Duodenal mucosa (tissue), 2 donors: ENCODE results near the gene ZNF100.
"Not testable (repeated sequence)": the region's sequence is repeated elsewhere in the genome, so short reads cannot be mapped to it uniquely, and the experiment has no call there.

ENCODE experiments used
- H3K27ac ChIP-seq: one replicate; pipeline ENCODE4 v1.7.0; 2013; ENCODE audit warnings: low read depth, low read length
- H3K27me3 ChIP-seq, 2 donors: one replicate each; pipeline ENCODE4 v1.7.0; 2013; ENCODE audit warnings: low read length in 2 of 2, control low read depth in 1 of 2; ENCODE audit not compliant: insufficient read depth in 2 of 2, control insufficient read depth in 1 of 2
- H3K36me3 ChIP-seq, 2 donors: one replicate each; pipeline ENCODE4 v1.7.0; 2013; ENCODE audit warnings: low read length in 2 of 2, control low read depth in 1 of 2; ENCODE audit not compliant: insufficient read depth in 2 of 2, control insufficient read depth in 1 of 2
- H3K4me1 ChIP-seq, 2 donors: one replicate each; pipeline ENCODE4 v1.7.0; 2013; ENCODE audit warnings: low read length in 2 of 2, control low read depth in 1 of 2; ENCODE audit not compliant: insufficient read depth in 2 of 2, control insufficient read depth in 1 of 2
- H3K4me3 ChIP-seq, 2 donors: one replicate each; pipeline ENCODE4 v1.7.0; 2013; ENCODE audit warnings: low read length in 2 of 2, low read depth in 1 of 2
- H3K9ac ChIP-seq, 2 donors: one replicate each; pipeline ENCODE4 v1.7.0; 2013; ENCODE audit warnings: low read length in 2 of 2, low read depth in 1 of 2
- H3K9me3 ChIP-seq, 2 donors: one replicate each; pipeline ENCODE4 v1.7.0; 2013; ENCODE audit warnings: low read length in 2 of 2, control low read depth in 1 of 2; ENCODE audit not compliant: control insufficient read depth in 1 of 2

ZNF100 gene

GRCh38 chr19:21755555-21755954 lies 11.8 kb downstream of the ZNF100 start:
- H3K9ac ChIP-seq, H3K4me1 ChIP-seq, H3K27ac ChIP-seq, H3K4me3 ChIP-seq, H3K27me3 ChIP-seq: not testable (repeated sequence)
- Histone ChIP-seq H3K9me3 (peaks cover 2 to 14% of the 10 kb centered on the region in 2 donors), H3K36me3 (peaks cover 25 to 48% of the 10 kb centered on the region in 2 donors)

DNA sequence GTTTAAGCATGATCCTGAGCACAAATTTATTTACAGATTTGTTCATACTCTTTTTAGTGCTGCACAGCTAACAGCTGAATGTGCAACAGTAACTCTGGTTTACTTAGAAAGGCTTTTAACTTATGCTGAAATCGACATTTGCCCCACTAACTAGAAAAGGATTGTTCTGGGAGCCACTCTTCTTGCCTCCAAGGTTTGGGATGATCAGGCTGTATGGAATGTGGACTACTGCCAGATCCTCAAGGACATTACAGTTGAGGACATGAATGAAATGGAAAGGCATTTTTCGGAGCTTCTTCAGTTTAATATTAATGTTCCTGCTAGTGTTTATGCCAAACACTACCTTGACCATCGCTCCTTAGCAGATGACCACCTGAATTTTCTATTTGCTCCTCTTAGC lies 16.0 kb downstream of the ZNF100 start:
- Histone ChIP-seq H3K36me3 (peaks cover 11 to 42% of the 10 kb centered on the region in 2 donors), H3K4me3 (no peak overlapping the region), H3K27ac (no peak overlapping the region), H3K4me1 (no peaks in the 10 kb centered on the region), H3K27me3 (no peaks in the 10 kb centered on the region), H3K9me3 (peaks cover 12 to 23% of the 10 kb centered on the region in 2 donors), H3K9ac (no peak overlapping the region)

DNA sequence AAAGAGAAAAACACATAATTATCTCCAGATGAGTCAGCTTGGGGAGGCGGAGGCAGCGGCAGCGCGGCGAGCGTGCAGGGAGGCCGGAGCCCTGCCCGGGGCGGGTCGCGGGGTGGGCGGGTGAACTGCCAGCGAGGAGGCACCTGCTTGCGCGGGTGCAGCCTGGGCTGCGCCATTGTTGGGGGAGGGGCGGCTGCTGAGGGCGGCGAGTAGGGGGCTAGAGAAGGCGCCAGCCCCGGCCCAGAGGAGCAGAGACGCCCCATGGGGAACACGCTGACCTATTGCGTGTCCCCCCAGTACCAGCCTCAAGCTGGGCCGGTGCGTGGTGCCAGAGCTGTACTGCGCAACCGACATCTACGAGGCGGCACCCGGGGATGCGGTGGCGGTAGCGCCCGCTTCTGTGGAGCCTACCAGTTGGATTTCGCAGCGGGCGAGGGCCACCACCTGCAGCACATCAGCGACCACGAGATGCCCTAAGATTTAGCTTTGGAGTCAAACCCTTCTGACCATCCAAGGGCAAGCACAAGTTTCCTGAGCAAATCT lies 16.7 kb downstream of the ZNF100 start:
- Histone ChIP-seq H3K4me1 (no peaks in the 10 kb centered on the region), H3K36me3 (peaks cover 11 to 42% of the 10 kb centered on the region in 2 donors), H3K4me3 (no peak overlapping the region), H3K9ac (no peak overlapping the region), H3K27me3 (no peaks in the 10 kb centered on the region), H3K27ac (no peak overlapping the region), H3K9me3 (peaks cover 12 to 20% of the 10 kb centered on the region in 2 donors)

DNA sequence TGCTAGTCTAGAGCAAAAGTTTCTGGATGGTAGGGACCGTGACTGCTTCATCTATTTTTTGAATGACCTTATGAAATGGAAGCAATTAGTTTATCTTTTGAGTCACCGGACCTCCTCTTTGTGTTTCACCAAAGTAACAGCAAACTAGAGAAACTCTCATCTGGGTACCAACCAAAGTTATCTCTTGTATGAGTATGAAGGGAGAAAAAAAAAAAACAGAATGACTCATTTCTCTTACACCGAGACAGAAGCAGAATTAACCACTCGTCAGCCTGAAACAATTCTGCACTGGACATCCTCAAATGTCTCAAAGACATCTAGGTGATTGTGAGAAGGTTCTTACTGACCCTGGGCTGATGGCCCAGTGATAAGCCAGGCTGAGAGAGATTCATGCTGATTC lies 18.3 kb downstream of the ZNF100 start:
- H3K9me3 ChIP-seq: peaks cover 12 to 14% of the 10 kb centered on the region in 2 donors
- H3K27me3 ChIP-seq: no peaks in the 10 kb centered on the region
- H3K36me3 ChIP-seq: peaks cover 11 to 42% of the 10 kb centered on the region in 2 donors
- H3K27ac ChIP-seq: no peak overlapping the region
- no peak overlapping the region for H3K4me3 ChIP-seq
- H3K4me1 ChIP-seq: no peaks in the 10 kb centered on the region
- H3K9ac ChIP-seq: no peak overlapping the region

DNA sequence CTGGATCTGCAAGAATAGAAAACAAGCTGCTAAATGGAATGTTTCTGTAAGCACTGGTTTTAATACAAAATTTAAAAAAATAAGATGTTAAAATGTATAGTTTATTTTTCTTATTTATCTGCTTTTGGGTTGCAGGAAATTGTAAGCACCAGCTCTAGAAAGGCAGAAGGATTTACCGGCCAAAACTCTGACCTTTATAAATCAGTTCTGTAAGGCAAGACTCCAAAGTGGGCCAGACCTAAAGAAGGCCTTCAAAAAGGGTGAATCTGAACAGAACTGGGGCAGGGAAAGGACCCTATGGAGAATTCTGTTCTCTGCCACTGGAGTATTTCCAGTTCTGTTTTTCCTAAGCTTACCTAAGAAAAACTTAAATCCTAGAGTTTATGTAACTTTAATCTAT lies 19.3 kb downstream of the ZNF100 start:
- Histone ChIP-seq H3K9ac (no peak overlapping the region), H3K9me3 (peaks cover 12 to 14% of the 10 kb centered on the region in 2 donors), H3K27ac (no peak overlapping the region), H3K4me1 (no peaks in the 10 kb centered on the region), H3K36me3 (peaks cover 11 to 36% of the 10 kb centered on the region in 2 donors), H3K27me3 (no peaks in the 10 kb centered on the region), H3K4me3 (no peak overlapping the region)

DNA sequence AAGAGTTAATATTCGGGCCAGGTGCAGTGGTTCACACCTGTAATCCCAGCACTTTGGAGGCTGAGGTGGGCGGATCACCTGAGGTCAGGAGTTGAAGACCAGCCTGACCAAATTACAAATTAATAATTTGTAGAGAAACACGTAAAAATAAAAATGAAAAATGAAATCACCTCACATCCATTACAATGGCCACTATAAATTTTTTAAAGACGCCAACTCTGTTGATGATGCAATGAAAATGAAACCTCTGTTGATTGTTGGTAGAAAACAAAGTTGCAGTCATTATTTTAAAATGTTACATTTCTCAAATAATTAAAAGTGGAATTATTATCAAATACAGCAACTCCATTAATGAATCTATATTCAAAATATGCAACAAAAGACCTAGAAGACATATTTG lies 26.8 kb downstream of the ZNF100 start:
- Histone ChIP-seq H3K4me3 (no peak overlapping the region), H3K27ac (no peak overlapping the region), H3K9me3 (peaks cover 0 to 28% of the 10 kb centered on the region in 2 donors), H3K4me1 (no peaks in the 10 kb centered on the region), H3K9ac (no peak overlapping the region), H3K36me3 (peaks cover 0 to 13% of the 10 kb centered on the region in 2 donors), H3K27me3 (no peaks in the 10 kb centered on the region)

DNA sequence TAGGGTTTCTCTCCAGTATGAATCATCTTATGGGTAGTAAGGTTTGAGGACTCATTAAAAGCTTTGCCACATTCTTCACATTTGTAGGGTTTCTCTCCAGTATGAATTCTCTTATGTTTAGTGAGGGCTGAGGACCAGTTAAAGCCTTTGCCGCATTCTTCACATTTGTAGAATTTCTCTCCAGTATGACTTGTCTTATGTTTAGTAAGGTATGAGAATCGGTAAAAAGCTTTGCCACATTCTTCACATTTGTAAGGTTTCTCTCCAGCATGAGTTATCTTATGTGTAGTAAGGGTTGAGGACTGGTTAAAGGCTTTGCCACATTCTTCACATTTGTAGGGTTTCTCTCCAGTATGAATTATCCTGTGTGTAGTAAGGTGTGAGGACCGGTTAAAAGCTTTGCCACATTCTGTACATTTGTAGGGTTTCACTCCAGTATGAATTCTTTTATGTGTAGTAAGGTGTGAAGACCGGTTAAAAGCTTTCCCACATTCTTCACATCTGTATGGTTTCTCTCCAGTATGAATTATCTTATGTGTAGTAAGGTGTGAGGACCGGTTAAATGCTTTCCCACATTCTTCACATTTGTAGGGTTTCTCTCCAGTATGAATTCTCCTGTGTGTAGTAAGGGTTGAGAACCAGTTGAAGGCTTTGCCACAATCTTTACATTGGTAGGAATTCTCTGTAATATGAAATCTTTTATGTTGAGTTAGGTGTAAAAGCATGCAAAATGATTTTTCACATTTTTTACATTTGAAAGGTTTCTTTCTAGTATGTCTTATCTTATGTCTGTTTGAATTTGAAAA lies 40.2 kb downstream of the ZNF100 start:
- Histone ChIP-seq H3K36me3 (peaks cover 18 to 21% of the 10 kb centered on the region in 2 donors), H3K9me3 (peaks cover 32 to 63% of the 10 kb centered on the region in 2 donors)
- H3K9ac ChIP-seq, H3K27me3 ChIP-seq, H3K27ac ChIP-seq, H3K4me3 ChIP-seq, H3K4me1 ChIP-seq: not testable (repeated sequence)

DNA sequence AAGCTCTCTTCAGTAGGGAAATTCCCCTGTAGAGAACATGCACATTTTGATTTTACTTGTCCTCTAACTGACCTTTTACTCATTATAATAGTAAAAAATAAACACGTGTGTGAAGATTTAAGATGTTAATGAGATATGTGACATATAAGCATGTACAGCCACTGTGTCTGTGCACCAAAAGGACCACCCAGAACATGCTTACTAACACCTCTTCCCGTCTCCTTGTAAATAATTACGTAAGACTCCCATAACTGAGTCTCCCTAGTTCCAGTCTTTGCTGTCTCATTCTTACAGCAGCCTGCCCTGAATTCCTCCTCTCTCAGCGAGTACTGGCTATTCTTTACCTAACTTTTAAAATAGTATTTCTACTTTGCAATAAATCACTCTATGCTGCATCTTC lies 53.6 kb downstream of the ZNF100 start:
- Histone ChIP-seq H3K27me3 (no peaks in the 10 kb centered on the region), H3K9me3 (peaks cover 9 to 27% of the 10 kb centered on the region in 2 donors), H3K36me3 (no peaks in the 10 kb centered on the region), H3K4me1 (no peaks in the 10 kb centered on the region), H3K9ac (no peak overlapping the region), H3K4me3 (no peak overlapping the region), H3K27ac (no peak overlapping the region)

- Histone ChIP-seq H3K9ac (no peak overlapping the region), H3K4me1 (no peaks in the 10 kb centered on the region), H3K27ac (no peak overlapping the region), H3K36me3 (no peaks in the 10 kb centered on the region), H3K27me3 (no peaks in the 10 kb centered on the region), H3K4me3 (no peak overlapping the region), H3K9me3 (peaks cover 6 to 15% of the 10 kb centered on the region in 2 donors)
Observed at GRCh38 chr19:21709464-21709863, 57.9 kb downstream of the ZNF100 start.

- not testable (repeated sequence) for H3K4me1 ChIP-seq, H3K4me3 ChIP-seq, H3K27me3 ChIP-seq, H3K9ac ChIP-seq, H3K36me3 ChIP-seq, H3K27ac ChIP-seq
- peaks cover 4 to 13% of the 10 kb centered on the region in 2 donors for H3K9me3 ChIP-seq
Observed at GRCh38 chr19:21707878-21708277, 59.5 kb downstream of the ZNF100 start.
